Measurements from ENCODE around the gene CCT7.

- TF ChIP-seq CTCF (IDR thresholded peaks at IDR 0.05 in 2 of 3, conservative IDR thresholded peaks at IDR 0.05 in 1 of 3; ENCODE audit: borderline replicate concordance in 1 of 3, insufficient read depth in 1 of 3, low read depth in 2 of 3, low read length in 2 of 3) (no peak), POLR2AphosphoS5 (IDR thresholded peaks at IDR 0.05; ENCODE audit: low read depth, low read length) (no peak), TCF7L2 (IDR thresholded peaks at IDR 0.05; ENCODE audit: borderline replicate concordance, extremely low read depth, insufficient read depth, insufficient read length) (no peak), ELF1 (IDR thresholded peaks at IDR 0.05; ENCODE audit: borderline replicate concordance, low read depth) (no peak), EZH2 (IDR thresholded peaks at IDR 0.05) (no peak), EGR1 (IDR thresholded peaks at IDR 0.05; ENCODE audit: low read depth) (no peak)
These were observed 57.0 kb downstream of the CCT7 start for GRCh38 chr2:73291093-73291460.

Measured in HCT116 (cell line).